ENCODE measurements around the gene LILRA6.

- TF ChIP-seq CTCF (IDR thresholded peaks at IDR 0.05; ENCODE audit: low read length), result no peak
- TF ChIP-seq EZH2 (IDR thresholded peaks at IDR 0.05; ENCODE audit: borderline replicate concordance, low read length), result no peak
Observed at GRCh38 chr19:54191011-54191810, 51.4 kb downstream of the LILRA6 start, which contains the start of gene TSEN34.

Data from OCI-LY1 (cell line).